ENCODE results near the gene KIT.

KIT gene

DNA sequence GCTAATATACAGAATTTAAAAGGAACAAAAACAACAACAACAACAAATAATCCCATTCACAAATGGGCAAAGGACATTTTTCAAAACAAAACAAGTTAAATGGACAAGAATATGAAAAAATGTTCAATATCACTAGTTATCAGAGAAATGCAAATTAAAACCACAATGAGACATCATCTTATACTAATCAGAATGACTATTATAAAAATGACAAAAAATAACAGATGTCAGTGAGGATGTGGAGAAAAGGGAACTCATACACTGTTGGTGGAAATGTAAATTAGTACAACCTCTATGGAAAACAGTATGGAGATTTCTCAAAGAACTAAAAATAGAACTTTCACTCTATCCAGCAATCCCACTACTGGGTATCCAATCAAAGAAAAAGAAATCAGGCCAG is 92.6 kb downstream of the KIT start:
- DNase-seq, result no peak

DNA sequence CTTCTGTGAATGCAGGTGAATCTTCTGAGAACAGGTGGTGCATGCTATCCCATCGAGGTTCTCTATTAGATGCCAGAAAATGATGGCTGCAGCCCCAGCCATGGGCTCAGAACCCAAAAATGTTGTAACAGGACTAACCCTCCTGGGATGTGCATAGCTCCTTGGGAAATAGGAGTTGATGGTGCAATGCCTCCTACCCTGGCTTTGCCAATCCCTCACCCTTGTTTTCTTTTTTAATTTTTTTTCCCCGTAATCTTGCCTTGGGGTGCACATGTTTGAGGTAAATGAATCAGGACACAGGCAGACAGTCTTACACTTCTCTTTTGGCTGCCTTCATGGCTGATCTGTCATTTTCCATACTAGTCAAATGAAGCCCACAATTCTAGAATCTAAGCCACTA is 96.6 kb downstream of the KIT start:
- no peak for DNase-seq

DNA sequence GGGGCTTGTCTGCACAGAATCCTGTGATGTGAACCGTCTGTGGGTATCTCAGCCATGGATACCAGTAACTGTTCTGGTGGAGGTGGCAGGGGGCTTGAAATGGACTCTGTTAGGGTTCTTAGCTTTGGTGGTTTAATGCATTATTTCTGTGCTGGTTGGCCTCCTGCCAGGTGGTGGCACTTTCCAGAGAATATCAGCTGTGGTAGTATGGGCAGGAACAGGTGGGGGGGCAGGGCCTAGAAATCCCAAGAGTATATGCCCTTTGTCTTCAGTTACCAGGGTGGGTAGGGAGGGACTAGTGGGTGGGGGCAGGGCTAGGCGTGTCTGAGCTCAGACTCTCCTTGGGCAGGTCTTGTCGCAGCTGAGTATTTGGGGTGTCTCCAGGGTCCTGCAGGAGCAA is 106.7 kb downstream of the KIT start:
- no peak for DNase-seq

DNA sequence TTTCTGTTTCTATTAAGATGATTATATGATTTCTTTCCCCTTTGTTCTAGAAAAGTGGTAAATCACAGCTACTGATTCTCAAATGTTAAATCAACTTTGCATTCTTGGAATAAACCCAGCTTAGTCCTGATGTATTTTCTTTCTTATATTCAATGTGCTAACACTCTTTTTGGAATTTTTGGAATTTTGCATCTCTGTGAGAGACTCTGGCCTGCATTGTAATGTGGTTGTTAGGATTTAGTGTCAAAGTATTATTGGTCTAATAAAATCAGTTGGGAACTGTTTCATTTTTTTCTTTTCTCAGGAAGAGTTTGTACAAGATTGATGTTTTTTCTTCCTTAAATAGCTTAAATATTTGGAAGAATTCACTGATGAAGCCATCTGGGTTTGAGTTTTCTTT is 109.6 kb downstream of the KIT start:
- DNase-seq, result no peak

DNA sequence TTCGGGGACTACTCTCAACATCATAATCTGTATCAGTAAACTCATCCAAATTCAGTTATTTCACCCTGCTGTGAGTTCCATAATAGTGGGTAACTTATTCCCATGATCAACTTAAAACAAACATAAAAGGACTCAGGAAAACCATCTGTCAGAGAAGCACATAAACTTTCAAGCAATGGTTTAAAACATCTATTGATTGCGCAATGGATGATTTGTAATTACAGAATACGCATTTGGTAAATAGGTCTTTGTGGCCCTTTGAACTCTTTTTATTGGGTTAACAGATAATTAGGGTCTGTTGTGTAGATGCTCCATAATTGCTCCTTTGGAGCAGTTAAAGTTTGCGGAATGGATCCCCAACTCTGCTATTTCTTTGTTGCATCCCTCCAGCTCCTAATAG is 115.3 kb downstream of the KIT start:
- DNase-seq, result no peak

DNA sequence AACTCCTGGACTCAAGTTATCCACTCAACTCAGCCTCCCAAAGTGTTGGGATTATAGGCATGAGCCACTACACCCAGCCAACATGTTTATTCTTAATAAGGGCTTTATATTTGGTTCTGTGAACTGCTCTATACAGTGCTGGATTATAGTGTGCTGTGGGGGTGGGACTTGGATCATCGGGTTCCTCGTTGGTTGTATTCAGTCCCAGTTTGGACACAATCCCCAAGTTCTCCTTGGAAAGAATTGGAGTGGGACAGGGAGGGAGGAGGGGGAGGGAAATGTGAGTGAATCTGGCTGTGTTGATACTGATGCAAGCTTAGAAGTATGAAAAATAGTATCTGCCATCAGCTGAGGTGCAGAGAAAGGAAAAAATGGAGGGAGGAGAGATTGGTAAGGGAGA is 121.3 kb downstream of the KIT start:
- no peak for DNase-seq

DNA sequence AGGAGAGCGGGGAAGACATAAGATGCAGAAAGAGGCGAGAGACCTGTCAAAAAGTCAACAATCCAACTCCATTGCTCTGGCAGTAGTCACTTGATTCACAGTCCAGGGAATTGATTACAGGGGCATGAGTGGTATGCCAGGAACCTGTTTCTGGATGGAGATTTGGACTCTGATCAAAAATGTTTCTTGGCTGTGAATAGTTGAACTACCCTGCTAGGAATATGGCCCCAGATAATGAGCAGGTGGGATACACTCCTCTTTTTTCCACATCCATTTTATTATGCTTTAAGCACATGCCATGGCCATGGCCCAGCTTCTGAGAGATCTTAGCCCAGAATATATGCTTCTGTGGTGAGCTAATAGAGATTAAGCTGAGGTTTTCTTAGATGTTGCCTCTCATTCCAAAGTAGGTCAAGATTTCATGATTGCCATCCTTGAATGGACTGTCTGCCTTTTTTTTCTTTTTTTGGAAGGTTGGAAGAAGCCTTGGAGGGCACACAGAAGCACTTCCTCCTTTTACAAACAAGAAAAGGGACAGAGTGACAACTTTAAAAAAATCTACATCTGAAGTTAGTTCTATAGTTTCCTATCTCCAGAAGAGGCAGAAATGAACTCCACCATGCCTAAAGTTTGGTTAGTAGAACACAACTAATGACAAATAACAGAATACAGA is 121.9 kb downstream of the KIT start:
- no peak for DNase-seq

DNA sequence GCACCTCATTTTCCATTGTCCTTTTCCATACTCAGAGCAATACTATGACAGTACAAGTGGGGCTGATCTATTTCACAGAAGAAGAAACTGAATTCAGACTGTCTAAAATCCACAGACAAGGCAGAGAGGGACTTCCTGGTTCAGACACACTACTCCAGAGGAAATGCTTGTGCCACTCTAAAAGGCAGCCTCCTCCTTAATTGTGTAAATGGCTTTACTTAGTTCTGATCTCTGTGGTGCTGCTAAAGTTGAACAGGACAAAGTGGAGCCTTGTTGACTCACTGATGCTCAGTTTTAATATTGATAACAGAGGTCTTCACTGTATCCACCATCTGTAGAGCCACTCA is 122.4 kb downstream of the KIT start:
- no peak for DNase-seq

DNA sequence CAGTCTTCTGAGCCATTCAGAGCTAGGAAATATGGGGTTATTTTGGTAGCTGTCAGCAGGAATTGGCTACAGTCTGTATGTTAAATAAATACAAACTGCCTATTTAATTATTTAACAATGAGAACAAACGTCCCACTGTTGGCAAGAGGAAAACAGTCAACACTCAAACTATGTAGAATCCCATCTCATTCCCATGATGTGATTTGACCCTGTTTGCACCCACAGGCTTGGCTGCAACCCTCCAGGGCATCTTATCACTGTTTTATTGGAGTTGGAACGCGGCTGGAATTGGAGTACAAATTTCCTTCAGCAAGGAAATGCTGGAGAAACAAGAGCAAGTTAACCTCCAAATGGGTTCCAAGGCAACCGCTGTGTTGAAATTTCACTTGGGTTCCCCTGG is 124.0 kb downstream of the KIT start:
- DNase-seq, result no peak

DNA sequence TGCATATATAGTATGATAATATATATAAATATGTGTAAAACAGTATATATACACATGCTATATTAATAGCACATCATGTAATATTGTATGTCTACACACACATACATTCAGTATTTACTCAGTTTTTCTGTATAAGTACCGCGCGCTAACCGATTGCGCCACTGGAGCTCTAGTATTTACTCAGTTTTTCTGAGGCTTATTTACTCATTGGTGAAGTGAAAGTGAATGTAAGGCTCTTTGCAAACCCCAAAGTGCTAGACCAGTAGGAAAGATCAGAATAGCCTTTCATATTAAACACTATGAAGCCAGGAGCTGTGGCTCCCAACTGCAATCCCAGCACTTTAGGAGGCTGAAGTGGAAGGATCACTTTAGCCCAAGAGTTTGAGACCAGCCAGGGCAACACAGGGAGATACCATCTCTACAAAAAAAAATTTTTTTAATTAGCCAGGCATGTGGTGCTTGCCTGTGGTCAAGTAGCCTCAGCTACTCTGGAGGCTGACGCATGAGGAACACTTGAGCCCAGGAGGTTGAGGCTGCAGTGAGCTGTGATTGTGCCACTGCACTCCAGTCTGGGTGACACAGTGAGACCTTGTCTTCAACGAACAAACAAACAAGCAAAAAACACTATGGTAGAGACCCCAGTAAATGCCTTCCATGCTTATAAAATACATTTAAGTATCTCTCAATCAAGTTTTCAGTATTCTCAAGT is 125.8 kb downstream of the KIT start:
- DNase-seq, result no peak

DNA sequence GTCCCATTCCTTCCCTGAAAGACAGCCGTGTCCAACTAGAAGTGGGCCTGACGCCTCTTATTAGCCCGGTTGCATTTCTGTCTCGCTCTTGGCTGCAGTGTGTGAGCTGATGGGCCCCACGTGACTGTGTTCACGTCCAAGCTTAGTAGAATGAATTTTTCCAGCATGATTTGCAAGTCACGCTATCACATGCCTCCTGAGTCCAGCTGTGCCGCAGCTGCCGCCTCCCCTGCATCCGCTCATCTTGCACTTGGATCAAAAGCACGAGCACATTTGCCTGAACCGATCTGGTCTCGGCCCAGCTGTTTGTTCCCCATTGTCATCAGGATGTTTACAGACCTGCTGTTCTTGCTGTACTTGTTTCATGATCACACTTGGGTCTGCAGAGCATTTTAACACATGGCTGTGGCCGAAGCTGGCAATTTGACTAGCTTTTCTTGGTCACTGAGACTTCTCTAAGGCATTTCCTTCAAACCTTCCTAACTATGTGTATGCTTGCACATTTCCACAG is 126.5 kb downstream of the KIT start:
- DNase-seq, result no peak
